Diencephalon (tissue), 1 donor: ENCODE data around the gene PAXX. TPM values are rescaled to one million over a fixed set of nuclear protein-coding genes. Genes with fewer than 3 reads are reported as not detected.

Experiments used
- total RNA-seq: library from RNA; depleted of rRNA; stranded (reverse); fragments of >200 nt; gene quantifications from one replicate; pipeline ENCODE4 v1.2.3, GENCODE V29; 2014

Gene PAXX
- total RNA-seq = 14.1 TPM

DNA sequence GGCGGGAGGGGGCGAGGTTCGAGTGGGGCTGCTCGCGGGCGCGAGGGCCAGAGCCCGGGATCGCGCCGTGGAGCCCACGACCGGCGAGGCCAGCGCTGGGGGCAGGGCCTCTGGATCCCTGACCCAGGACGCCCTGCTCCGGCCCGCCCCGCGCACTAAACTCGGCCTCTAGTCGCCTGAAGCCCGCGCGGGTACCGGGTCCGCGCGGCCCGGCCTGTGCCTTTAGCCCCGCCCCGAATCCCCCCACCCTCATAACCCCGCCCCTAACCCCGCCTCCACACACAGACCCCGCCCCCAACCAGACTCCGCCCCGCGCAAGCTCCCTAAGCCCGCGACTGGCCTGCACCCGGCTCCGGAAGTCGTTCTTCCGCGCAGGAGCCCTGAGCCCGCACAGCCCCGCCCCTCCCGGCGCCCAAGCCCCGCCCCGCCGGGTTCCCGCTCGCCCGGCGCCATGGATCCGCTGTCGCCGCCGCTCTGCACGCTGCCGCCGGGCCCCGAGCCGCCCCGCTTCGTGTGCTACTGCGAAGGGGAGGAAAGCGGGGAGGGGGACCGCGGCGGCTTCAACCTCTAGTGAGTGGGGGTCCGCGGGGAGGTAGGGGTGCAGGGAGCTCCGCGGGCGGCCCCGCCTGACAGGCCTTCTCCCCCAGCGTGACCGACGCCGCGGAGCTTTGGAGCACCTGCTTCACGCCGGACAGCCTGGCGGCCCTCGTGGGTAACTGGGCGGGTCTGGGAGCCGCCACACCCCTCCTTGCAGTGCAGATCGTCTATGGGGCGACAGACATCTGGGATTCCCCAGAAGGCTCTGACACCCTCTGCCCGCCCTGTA is at the start of gene PAXX:
Gene PAXX (plus strand): TSS at position 430 of the 826 bp plus-strand sequence. CDS start 22 bp downstream, at position 452.

GRCh38 chr9:136944519-136945332 is 47.5 kb upstream of the PAXX start, which contains the start of the genes C8G and FBXW5:
Gene C8G (plus strand): TSS chr9:136945243. CDS start chr9:136945321, 78 bp downstream.
Gene FBXW5 (minus strand): TSS chr9:136944738. CDS start chr9:136944083, 655 bp downstream.

DNA sequence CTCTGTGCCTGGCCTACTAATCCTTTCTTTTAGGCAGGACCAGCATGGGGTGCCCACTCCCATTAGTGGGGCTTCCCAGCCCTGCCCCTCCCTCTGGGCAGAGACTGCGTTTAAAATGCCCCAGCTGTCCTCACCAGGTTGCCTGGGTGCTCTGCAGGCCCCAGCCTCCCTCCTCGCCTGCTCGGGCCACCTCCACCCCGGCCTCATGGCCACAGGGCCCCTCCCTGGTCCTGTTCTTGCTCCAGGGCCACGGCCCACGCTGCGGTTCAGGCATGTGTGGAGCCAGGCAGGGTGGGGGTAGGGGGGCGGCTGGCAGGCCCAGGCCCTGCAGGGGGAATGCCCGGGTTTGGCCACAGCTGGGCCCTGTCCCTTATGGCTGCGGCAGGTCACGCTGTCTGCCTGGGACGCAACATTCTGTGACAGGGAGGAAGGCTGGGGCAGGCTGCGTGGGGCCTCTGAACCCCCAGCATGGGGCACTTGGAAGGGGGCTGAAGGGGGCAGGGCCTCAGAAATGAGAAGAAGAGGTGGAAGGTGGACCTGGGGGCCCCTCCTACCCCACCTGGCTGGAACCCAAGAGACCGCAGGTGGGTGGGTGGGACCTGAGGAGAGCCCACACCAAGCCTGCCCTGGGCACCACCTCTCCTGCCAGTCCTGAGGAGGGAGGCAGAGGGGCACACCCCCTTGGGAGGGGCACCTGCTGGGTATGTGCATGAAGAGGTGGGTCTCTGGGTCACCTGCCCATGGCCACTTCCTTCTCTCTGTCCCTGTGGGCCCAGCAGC is 40.5 kb upstream of the PAXX start, which contains the start of gene LCN12:
Gene LCN12 (plus strand): TSS at position 733 of the 780 bp plus-strand sequence. CDS start 55 bp downstream, outside the sequence.

DNA sequence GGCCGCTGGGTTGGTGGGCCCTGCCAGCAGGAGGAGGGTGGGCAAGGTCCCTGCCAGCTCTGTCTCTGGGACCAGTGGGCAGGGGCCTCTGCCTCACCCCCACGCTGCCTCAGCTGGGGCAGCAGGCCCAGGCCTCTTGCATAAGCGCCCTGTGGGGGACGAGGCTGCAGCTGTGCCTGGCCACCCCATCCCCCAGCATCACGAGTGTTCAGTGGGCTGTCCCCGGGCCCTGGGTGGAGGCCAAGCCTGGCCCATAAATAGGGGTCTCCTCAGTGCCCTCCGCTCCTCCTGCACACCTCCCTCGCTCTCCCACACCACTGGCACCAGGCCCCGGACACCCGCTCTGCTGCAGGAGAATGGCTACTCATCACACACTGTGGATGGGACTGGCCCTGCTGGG is 15.0 kb upstream of the PAXX start, which contains the start of gene PTGDS:
Gene PTGDS (plus strand): TSS at position 282 of the 400 bp plus-strand sequence. CDS start 75 bp downstream, at position 357.

DNA sequence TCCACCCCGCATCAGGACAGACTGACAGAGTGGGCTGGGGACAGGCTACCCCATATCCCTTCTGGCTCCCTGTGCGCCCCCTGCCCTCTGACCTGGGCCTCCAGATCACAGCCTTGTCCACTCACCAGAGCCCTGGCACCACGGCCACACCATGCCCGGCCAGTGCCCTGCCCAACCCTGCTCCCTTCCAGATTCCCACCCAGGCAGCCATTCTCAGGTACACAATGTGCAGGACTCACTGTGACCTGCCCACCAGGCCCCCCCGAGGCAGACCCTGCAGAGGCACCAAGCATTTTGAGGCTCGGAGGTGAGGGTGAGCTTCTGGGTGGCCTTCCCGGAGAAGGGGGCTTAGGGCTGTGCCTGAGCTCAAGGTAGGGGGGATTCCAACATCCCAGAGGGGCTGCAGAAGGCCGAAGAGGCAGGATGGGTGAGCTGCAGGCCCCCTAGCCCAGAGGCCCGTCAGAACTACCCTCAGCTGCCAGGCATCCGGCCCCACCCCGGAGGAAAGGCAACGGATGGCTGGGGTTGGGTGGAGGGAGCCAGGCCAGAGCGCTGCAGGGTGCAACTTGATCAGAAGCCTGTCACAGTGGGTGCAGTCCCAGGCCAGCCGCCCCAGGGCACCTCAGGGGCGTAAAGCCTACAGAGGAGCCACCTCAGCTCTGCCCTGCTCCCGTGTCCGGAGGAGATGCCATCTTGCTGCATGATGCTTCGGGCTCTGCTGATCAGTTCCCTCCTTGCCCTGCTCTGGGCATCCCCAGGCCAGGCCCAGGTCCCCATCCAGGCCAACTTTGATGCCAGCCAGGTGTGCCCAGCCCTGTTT is 9.8 kb upstream of the PAXX start, which contains the start of gene LCNL1:
Gene LCNL1 (plus strand): TSS at position 762 of the 820 bp plus-strand sequence. CDS start 594 bp downstream, outside the sequence.

DNA sequence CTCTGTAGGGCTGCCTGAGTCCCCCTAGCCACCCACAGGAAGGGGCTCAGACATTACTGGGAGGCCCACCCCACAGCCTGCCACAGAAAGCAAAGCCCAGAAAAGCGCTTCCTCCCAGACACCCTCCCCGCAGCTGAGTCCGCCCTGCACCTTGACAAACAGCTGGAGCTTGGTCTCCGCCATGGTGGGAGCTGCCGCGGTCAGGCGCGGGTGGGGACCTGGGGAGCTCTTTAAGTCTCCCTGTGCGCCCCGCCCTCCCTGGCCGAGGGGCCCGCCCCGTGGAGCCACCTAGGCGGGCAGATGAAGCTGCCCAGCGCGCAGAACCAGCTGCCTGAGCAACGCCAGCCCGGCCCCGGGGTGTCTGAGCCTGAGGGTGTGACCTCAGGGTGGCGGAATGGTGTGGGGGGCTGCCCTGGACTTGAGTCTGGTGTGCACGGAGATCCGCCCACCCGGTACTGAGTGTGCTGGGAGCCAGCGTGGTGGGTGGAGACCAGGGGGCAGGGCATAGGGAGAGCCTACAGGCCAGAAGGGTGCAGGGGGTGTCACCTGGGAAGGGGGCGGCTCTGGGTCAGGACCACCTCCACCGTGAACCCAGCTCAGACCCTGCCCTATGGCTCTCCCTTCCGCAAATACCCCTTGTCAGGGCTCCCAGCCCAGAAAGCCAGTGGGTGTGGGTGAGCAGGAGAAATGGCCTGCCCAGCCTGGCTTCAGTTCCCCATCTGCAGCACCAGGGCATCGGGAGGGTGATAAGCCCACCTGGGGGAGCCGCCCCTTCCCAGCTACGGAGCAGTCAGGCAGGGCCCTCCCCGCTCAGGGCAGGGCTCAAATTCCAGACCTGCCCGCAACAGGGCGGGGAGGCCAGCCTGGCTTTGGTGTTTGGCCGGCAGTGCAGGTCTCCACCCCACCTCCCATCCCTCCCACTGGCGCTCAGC is 4.4 kb downstream of the PAXX start, which contains the start of gene CLIC3:
Gene CLIC3 (minus strand): TSS at position 208 of the 932 bp plus-strand sequence. CDS start 25 bp downstream, at position 183.

DNA sequence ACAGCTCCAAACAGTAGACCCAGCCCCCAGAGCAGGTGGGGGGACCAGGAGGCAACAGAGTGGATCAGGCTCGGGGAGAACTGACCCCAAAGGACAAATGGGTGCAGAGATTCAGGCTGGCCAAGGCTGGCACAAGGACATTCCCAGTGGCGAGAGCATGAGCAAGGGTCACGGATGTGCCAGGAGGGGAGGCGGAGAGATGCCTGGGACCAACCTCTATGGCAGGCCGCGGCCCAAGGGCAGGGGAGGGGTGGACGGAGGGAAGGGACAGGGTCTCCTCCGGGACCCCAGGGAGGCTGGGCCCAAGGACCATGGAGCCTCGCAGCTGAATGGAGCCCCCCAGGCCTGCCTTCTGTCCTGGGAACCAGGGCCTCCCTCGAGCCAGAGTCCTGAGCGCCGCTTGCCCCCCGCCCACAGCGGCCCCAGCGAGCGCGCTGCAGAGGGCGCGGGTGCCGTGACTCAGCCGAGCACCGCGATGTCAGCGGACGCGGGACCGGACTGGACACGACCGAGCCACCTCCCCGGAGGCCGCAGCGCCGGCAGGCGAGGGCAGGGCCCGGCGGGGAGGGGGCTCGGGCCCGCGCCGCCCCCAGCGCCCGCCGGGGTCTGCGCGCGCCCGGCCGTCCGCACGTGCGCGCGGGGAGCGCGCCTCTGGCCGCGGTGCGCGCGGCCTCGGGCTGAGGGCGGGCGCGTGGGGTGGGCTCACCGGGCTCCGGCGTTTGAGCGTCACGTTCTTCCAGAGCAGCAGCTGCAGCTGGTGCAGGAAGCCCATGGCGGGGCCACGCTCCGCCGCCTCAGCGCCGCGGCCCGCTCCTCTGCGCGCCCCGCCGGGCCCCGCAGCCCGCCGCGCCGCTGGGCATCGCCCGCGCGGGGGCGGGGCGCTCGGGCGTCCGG is 35.4 kb downstream of the PAXX start, which contains the start of gene ABCA2:
Gene ABCA2 (minus strand): TSS at position 869 of the 894 bp plus-strand sequence. CDS start 97 bp downstream, at position 772.

DNA sequence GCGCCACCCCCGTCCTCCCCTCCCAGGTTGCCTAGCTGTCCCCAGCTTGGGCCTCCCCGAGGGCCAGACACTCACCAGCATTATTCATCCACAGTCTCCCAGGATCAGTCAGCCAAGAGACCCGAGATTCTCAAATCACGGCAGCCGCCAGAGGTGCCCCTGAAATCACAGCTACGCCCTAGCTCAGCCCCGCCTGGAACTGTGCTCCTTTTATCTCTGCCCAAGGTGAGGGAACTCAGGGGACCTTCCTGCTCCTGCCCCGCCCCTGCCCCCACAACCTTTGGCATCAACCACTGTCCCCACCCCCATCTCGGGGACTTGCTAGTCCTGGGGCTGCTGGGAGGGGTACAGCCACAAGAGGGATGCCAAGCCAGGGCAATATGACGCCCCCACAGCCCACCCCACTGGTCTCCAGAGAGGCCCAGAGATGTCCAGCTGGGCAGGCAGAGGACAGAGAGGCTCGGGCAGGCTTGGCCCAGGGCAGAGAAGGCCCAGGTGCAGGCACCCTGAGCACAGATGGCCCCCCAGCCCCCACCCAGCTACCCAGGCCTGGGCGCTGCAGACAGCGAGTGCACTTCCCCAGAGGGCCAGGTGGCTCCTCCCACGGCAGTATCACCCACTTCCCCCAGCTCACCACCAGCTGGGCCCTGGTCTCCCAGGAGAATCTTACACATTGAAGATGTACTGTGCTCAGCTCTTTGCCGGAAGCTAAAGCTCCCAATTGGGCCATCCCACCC is 39.9 kb downstream of the PAXX start, which contains the start of gene FUT7:
Gene FUT7 (minus strand): TSS at position 185 of the 737 bp plus-strand sequence. CDS start 97 bp downstream, at position 88.

Other genes with a start within 250 kb of the PAXX start
- not detected for gene LCN10, start 249.5 kb upstream of the PAXX start, total RNA-seq
- not detected for gene LCN6, start 243.9 kb upstream of the PAXX start, total RNA-seq
- gene LCN8, start 234.2 kb upstream of the PAXX start, total RNA-seq = not detected
- gene LCN15, start 227.9 kb upstream of the PAXX start, total RNA-seq = not detected
- gene TMEM141, start 201.1 kb upstream of the PAXX start, total RNA-seq = 27.7 TPM
- 2.5 TPM for gene CCDC183, start 196.1 kb upstream of the PAXX start, total RNA-seq
- gene RABL6, start 184.5 kb upstream of the PAXX start, total RNA-seq = 35.8 TPM
- 2.8 TPM for gene AJM1, start 149.9 kb upstream of the PAXX start, total RNA-seq
- gene PHPT1, start 143.0 kb upstream of the PAXX start, total RNA-seq = 99.7 TPM
- 2.8 TPM for gene MAMDC4, start 140.1 kb upstream of the PAXX start, total RNA-seq
- gene EDF1, start 126.1 kb upstream of the PAXX start, total RNA-seq = 124 TPM
- gene TRAF2, start 105.9 kb upstream of the PAXX start, total RNA-seq = 10.1 TPM
- 63.9 TPM for gene FBXW5, start 47.7 kb upstream of the PAXX start, total RNA-seq
- gene C8G, start 47.2 kb upstream of the PAXX start, total RNA-seq = not detected
- gene LCN12, start 40.1 kb upstream of the PAXX start, total RNA-seq = 0.46 TPM
- gene PTGDS, start 14.9 kb upstream of the PAXX start, total RNA-seq = 93.2 TPM
- 1.2 TPM for gene LCNL1, start 9.4 kb upstream of the PAXX start, total RNA-seq
- gene CLIC3, start 4.1 kb downstream of the PAXX start, total RNA-seq = not detected
- gene ABCA2, start 35.8 kb downstream of the PAXX start, total RNA-seq = 36.4 TPM
- gene FUT7, start 39.7 kb downstream of the PAXX start, total RNA-seq = not detected
- 23.1 TPM for gene NPDC1, start 53.8 kb downstream of the PAXX start, total RNA-seq
- gene ENTPD2, start 61.6 kb downstream of the PAXX start, total RNA-seq = 3.2 TPM
- 4.2 TPM for gene SAPCD2, start 78.1 kb downstream of the PAXX start, total RNA-seq
- gene UAP1L1, start 85.1 kb downstream of the PAXX start, total RNA-seq = 0.69 TPM
- 44.8 TPM for gene MAN1B1, start 94.6 kb downstream of the PAXX start, total RNA-seq
- 38.8 TPM for gene DPP7, start 122.3 kb downstream of the PAXX start, total RNA-seq
- 69.0 TPM for gene GRIN1, start 146.7 kb downstream of the PAXX start, total RNA-seq
- gene LRRC26, start 177.6 kb downstream of the PAXX start, total RNA-seq = not detected
- not detected for gene TMEM210, start 179.6 kb downstream of the PAXX start, total RNA-seq
- gene ANAPC2, start 196.1 kb downstream of the PAXX start, total RNA-seq = 24.0 TPM
- gene SSNA1, start 196.3 kb downstream of the PAXX start, total RNA-seq = 27.5 TPM
- 7.8 TPM for gene TPRN, start 208.3 kb downstream of the PAXX start, total RNA-seq
- 38.8 TPM for gene TMEM203, start 213.2 kb downstream of the PAXX start, total RNA-seq
- 3.9 TPM for gene NDOR1, start 213.3 kb downstream of the PAXX start, total RNA-seq
- 1.8 TPM for gene RNF208, start 229.8 kb downstream of the PAXX start, total RNA-seq
- gene CYSRT1, start 232.8 kb downstream of the PAXX start, total RNA-seq = 0.92 TPM
- not detected for gene RNF224, start 235.1 kb downstream of the PAXX start, total RNA-seq
- not detected for gene SLC34A3, start 238.5 kb downstream of the PAXX start, total RNA-seq
- 213 TPM for gene TUBB4B, start 248.9 kb downstream of the PAXX start, total RNA-seq